Cardiac fibroblast (primary cell): ENCODE measurements around the gene MOV10.

Source experiments
- DNase-seq, 2 donors: peaks; one replicate each; pipeline versions ENCODE4 v3.0.0 to v3.0.0-alpha.2; 2010; ENCODE audit warnings: low read depth in 2 of 2
- H3K4me3 ChIP-seq, 2 donors: replicated peaks in 1 of 2; 1 replicate in 1 of 2; 2 replicates in 1 of 2; pipeline ENCODE4 v1.5.1; 2011; ENCODE audit warnings: low read depth in 2 of 2, low read length in 2 of 2, mild to moderate bottlenecking in 2 of 2, moderate library complexity in 1 of 2
- CTCF ChIP-seq: IDR thresholded peaks from one replicate; pipeline ENCODE4 v1.5.1; 2011; ENCODE audit warnings: low read depth, mild to moderate bottlenecking, low read length, inconsistent platforms

The MOV10 gene

GRCh38 chr1:112674440-112674985 is at the start of gene MOV10:
MOV10 (plus strand) TSS chr1:112674659; CDS start chr1:112674913, 254 bp downstream.
- H3K4me3 ChIP-seq = peak within 1 kb of the TSS; percentile 58 to 73
- DNase-seq = peak; percentile 80 to 82
- TF ChIP-seq CTCF = no peak

GRCh38 chr1:112625696-112626095 is 48.8 kb upstream of the MOV10 start:
- no peak overlapping the region for H3K4me3 ChIP-seq
- DNase-seq = peak; percentile 63 to 66
- no peak for TF ChIP-seq CTCF

GRCh38 chr1:112626193-112626592 is 48.3 kb upstream of the MOV10 start:
- no peak overlapping the region for H3K4me3 ChIP-seq
- no peak for TF ChIP-seq CTCF
- no peak for DNase-seq

GRCh38 chr1:112626887-112627286 is 47.6 kb upstream of the MOV10 start:
- no peak for TF ChIP-seq CTCF
- H3K4me3 ChIP-seq = no peak overlapping the region
- no peak for DNase-seq

GRCh38 chr1:112628516-112628915 is 45.9 kb upstream of the MOV10 start:
- TF ChIP-seq CTCF = no peak
- H3K4me3 ChIP-seq = no peak overlapping the region

GRCh38 chr1:112629256-112629655 is 45.2 kb upstream of the MOV10 start:
- DNase-seq = no peak
- no peak overlapping the region for H3K4me3 ChIP-seq
- TF ChIP-seq CTCF = no peak

More at GRCh38 chr1:112628516-112628915, 45.9 kb upstream of the MOV10 start:
- no peak for DNase-seq

- H3K4me3 ChIP-seq = no peak overlapping the region
- TF ChIP-seq CTCF = no peak
- DNase-seq = no peak
Measured at GRCh38 chr1:112633628-112634027, 40.8 kb upstream of the MOV10 start.
